Neuronal stem cell (in vitro differentiated cells): ENCODE data around the gene PDE5A.
"Not testable (repeated sequence)": the region's sequence is repeated elsewhere in the genome, so short reads cannot be mapped to it uniquely, and the experiment has no call there.

Source experiments
- DNase-seq: peaks from one replicate; pipeline ENCODE4 v3.0.0-alpha.2; 2013; ENCODE audit warnings: low spot score
- H2AFZ ChIP-seq: one replicate; pipeline ENCODE4 v1.6.1; 2013; ENCODE audit warnings: mild to moderate bottlenecking, low read length, inconsistent platforms
- H2AK5ac ChIP-seq: 2 replicates; pipeline ENCODE4 v1.6.1; 2013; ENCODE audit warnings: low read depth, mild to moderate bottlenecking, inconsistent platforms, low read length, moderate library complexity, mixed read lengths
- H2BK120ac ChIP-seq: 2 replicates; pipeline ENCODE4 v1.6.1; 2013; ENCODE audit warnings: low read depth, mild to moderate bottlenecking, inconsistent platforms, low read length, moderate library complexity, mixed read lengths
- H2BK12ac ChIP-seq: one replicate; pipeline ENCODE4 v1.6.1; 2013; ENCODE audit warnings: low read length, inconsistent platforms
- H2BK15ac ChIP-seq: 2 replicates; pipeline ENCODE4 v1.6.1; 2013; ENCODE audit warnings: mild to moderate bottlenecking, low read length, inconsistent platforms, mixed read lengths
- H2BK5ac ChIP-seq: one replicate; pipeline ENCODE4 v1.6.1; 2013; ENCODE audit warnings: inconsistent platforms, mild to moderate bottlenecking, low read length, moderate library complexity
- H3K14ac ChIP-seq: one replicate; pipeline ENCODE4 v1.6.1; 2013; ENCODE audit warnings: low read length, inconsistent platforms
- H3K18ac ChIP-seq: 2 replicates; pipeline ENCODE4 v1.6.1; 2013; ENCODE audit warnings: low read length, inconsistent platforms
- H3K23ac ChIP-seq: 2 replicates; pipeline ENCODE4 v1.6.1; 2013; ENCODE audit warnings: low read depth, mild to moderate bottlenecking, mixed read lengths, low read length, inconsistent platforms; ENCODE audit not compliant: poor library complexity
- H3K27ac ChIP-seq: replicated peaks from 3 replicates; pipeline ENCODE4 v1.5.1; 2013; ENCODE audit warnings: low read length, inconsistent platforms
- H3K27me3 ChIP-seq, 3 experiments: 2 replicates each; pipeline ENCODE4 v1.6.1; 2013; ENCODE audit warnings: low read length in 3 of 3, mild to moderate bottlenecking in 2 of 3, inconsistent platforms in 1 of 3, low read depth in 1 of 3, mixed read lengths in 1 of 3, moderate library complexity in 1 of 3; ENCODE audit not compliant: control insufficient read depth in 3 of 3, insufficient read depth in 3 of 3
- H3K36me3 ChIP-seq, 2 donors: replicated peaks in 1 of 2; 2 replicates each; pipeline ENCODE4 v1.6.1; 2013; ENCODE audit warnings: low read length in 2 of 2; ENCODE audit not compliant: control insufficient read depth in 2 of 2, insufficient read depth in 2 of 2
- H3K4ac ChIP-seq: 2 replicates; pipeline ENCODE4 v1.6.1; 2013; ENCODE audit warnings: inconsistent platforms, mild to moderate bottlenecking, low read length, moderate library complexity
- H3K4me1 ChIP-seq, 2 donors: 1 replicate in 1 of 2; 2 replicates in 1 of 2; pipeline ENCODE4 v1.6.1; 2013; ENCODE audit warnings: low read length in 2 of 2, low read depth in 1 of 2; ENCODE audit not compliant: control insufficient read depth in 2 of 2, insufficient read depth in 1 of 2
- H3K4me2 ChIP-seq: one replicate; pipeline ENCODE4 v1.6.1; 2013; ENCODE audit warnings: mild to moderate bottlenecking, low read length, inconsistent platforms; ENCODE audit not compliant: insufficient read depth, poor library complexity, severe bottlenecking
- H3K4me3 ChIP-seq, 2 donors: 2 replicates each; pipeline ENCODE4 v1.5.1; 2013; ENCODE audit warnings: low read length in 2 of 2, mild to moderate bottlenecking in 2 of 2, inconsistent platforms in 1 of 2, moderate library complexity in 1 of 2
- H3K79me1 ChIP-seq: one replicate; pipeline ENCODE4 v1.6.1; 2013; ENCODE audit warnings: low read depth, mild to moderate bottlenecking, inconsistent platforms, low read length, moderate library complexity
- H3K9ac ChIP-seq: one replicate; pipeline ENCODE4 v1.6.1; 2013; ENCODE audit warnings: mild to moderate bottlenecking, low read depth, low read length, inconsistent platforms; ENCODE audit not compliant: poor library complexity
- H3K9me3 ChIP-seq, 2 donors: replicated peaks in 1 of 2; 2 replicates each; pipeline versions ENCODE3 to v1.6.1; 2013; ENCODE audit warnings: low read length in 2 of 2, mild to moderate bottlenecking in 2 of 2, inconsistent platforms in 1 of 2, low read depth in 1 of 2, mixed read lengths in 1 of 2, moderate library complexity in 1 of 2; ENCODE audit not compliant: control insufficient read depth in 2 of 2, insufficient read depth in 1 of 2
- H4K8ac ChIP-seq: one replicate; pipeline ENCODE4 v1.6.1; 2013; ENCODE audit warnings: low read depth, mild to moderate bottlenecking, inconsistent platforms, low read length, moderate library complexity
- H4K91ac ChIP-seq: one replicate; pipeline ENCODE4 v1.6.1; 2013; ENCODE audit warnings: low read length, low read depth, mild to moderate bottlenecking, inconsistent platforms; ENCODE audit not compliant: poor library complexity
- WGBS, 2 donors: extraction: QIAGEN DNeasy Blood & Tissue Kit; methylation state at CpG; one replicate each; pipeline ENCODE4 v1.1.7; 2013; ENCODE audit warnings: missing lambda C conversion rate in 2 of 2, mixed read lengths in 1 of 2; ENCODE audit not compliant: insufficient read length in 2 of 2, insufficient replicate concordance in 1 of 2; ENCODE audit errors: extremely low coverage in 2 of 2; 5-methylcytosine and 5-hydroxymethylcytosine counted together

PDE5A gene

DNA sequence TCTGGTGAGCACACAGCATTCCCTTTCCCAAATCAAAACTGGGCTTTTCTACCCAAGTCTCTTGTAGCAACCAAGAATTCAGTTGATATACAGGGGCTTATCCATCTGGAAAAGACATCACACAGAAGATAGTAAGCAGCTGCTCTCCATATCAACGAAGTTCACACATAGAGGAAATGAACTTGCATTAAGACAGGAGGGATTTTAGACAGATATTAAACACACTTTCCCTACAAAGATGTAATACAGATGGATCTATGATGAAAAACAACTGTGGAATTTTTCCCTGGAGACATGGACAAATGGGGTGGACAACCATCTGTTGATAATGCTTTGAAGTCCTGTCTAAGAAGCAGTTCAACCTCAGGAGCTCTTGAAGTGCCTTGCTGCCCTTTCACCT is 9.8 kb upstream of the PDE5A start:
- Histone ChIP-seq H2BK12ac (no peak overlapping the region), H2AK5ac (no peak overlapping the region), H3K4me2 (no peak overlapping the region), H4K8ac (no peak overlapping the region), H3K36me3 (no peaks in the 10 kb centered on the region), H3K4me1 (no peaks in the 10 kb centered on the region), H3K79me1 (no peaks in the 10 kb centered on the region), H3K23ac (no peak overlapping the region), H3K4me3 (no peak overlapping the region), H3K27ac (no peak overlapping the region), H3K14ac (no peak overlapping the region), H3K9ac (no peak overlapping the region), H2BK120ac (no peak overlapping the region), H4K91ac (no peak overlapping the region), H3K4ac (no peak overlapping the region), H3K27me3 (peaks cover 0 to 9% (median 0%) of the 10 kb centered on the region in 3 experiments), H2BK15ac (no peak overlapping the region), H2AFZ (no peak overlapping the region), H3K9me3 (no peaks in the 10 kb centered on the region), H3K18ac (no peak overlapping the region), H2BK5ac (no peak overlapping the region)
- no CpG with 5 or more reads among the region's 1 CpG for WGBS, 2 donors
- no peak for DNase-seq

DNA sequence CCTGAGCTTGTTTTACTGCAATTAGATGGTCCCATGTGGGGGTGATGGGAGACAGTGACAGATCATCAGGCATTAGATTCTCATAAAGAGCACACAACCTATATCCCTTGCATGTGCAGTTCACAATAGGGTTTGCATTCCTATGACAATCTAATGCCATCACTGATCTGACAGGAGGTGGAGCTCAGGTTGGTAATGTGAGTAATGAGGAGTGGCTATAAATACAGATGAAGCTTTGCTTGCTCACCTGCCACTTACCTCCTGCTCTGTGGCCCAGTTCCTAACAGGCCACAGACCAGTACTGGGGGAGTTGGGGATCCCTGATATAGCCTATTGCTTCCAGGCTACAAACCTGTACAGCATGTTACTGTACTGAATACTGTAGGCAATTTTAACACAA is 8.2 kb upstream of the PDE5A start:
- not testable (repeated sequence) for H2AK5ac ChIP-seq, H3K9ac ChIP-seq, H3K4me2 ChIP-seq, H2BK12ac ChIP-seq, H3K14ac ChIP-seq, H2BK5ac ChIP-seq, H4K91ac ChIP-seq, H3K79me1 ChIP-seq, DNase-seq, H3K36me3 ChIP-seq, H2BK120ac ChIP-seq, H3K18ac ChIP-seq, H3K4ac ChIP-seq, H2AFZ ChIP-seq, H4K8ac ChIP-seq, H3K23ac ChIP-seq, H3K4me3 ChIP-seq, H3K9me3 ChIP-seq, H3K4me1 ChIP-seq, H2BK15ac ChIP-seq, H3K27me3 ChIP-seq, H3K27ac ChIP-seq

DNA sequence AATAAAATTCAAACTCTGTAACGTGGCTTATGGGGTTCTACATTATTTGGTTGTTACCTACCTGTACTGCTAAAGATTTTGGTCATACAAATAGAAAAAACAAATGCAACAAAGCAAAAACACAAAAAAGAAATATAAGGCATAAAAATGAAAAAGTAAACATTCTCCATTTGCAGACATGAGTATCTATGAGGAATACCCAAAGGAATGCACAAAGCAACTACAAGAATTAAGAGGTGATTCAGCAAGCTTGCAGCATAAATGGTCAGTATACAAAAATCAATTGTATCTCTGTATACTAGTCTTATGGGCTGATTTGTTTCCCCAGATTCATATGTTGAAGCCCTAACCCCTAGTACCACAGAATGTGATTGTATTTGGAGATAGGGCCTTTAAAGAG is 3.6 kb upstream of the PDE5A start:
- H3K4ac ChIP-seq: no peak overlapping the region

GRCh38 chr4:119629142-119629471 is 503 bp upstream of the PDE5A start:
- H4K8ac ChIP-seq: no peak overlapping the region
- H2AFZ ChIP-seq: peak overlapping the region; percentile 100
- peaks cover 2% of the 10 kb centered on the region for H3K79me1 ChIP-seq
- peaks cover 2 to 11% of the 10 kb centered on the region in 2 donors for H3K4me1 ChIP-seq
- no peak overlapping the region for H2BK5ac ChIP-seq
- H3K4me3 ChIP-seq: peak overlapping the region; percentile 67 to 79
- H3K4ac ChIP-seq: no peak overlapping the region
- no peak overlapping the region for H2BK15ac ChIP-seq
- H3K14ac ChIP-seq: no peak overlapping the region
- H2AK5ac ChIP-seq: no peak overlapping the region
- H4K91ac ChIP-seq: no peak overlapping the region
- no peak overlapping the region for H2BK12ac ChIP-seq
- H3K18ac ChIP-seq: no peak overlapping the region
- H3K9me3 ChIP-seq: no peaks in the 10 kb centered on the region
- no CpG with 5 or more reads among the region's 12 CpGs for WGBS, 2 donors
- peaks cover 0 to 7% (median 3%) of the 10 kb centered on the region in 3 experiments for H3K27me3 ChIP-seq
- peak overlapping the region; percentile 93 for H3K4me2 ChIP-seq
- no peak overlapping the region for H3K9ac ChIP-seq
- no peak overlapping the region for H3K27ac ChIP-seq
- DNase-seq: no peak
- H3K36me3 ChIP-seq: no peaks in the 10 kb centered on the region
- no peak overlapping the region for H3K23ac ChIP-seq
- H2BK120ac ChIP-seq: no peak overlapping the region

More for the DNA sequence above, 3.6 kb upstream of the PDE5A start:
- H4K8ac ChIP-seq: no peak overlapping the region
- no peak for DNase-seq
- H3K23ac ChIP-seq: no peak overlapping the region
- no peak overlapping the region for H2BK120ac ChIP-seq
- H2BK12ac ChIP-seq: no peak overlapping the region
- no peak overlapping the region for H3K14ac ChIP-seq
- H3K79me1 ChIP-seq: no peaks in the 10 kb centered on the region
- no peak overlapping the region for H2BK15ac ChIP-seq
- H4K91ac ChIP-seq: no peak overlapping the region
- H3K18ac ChIP-seq: no peak overlapping the region
- H3K36me3 ChIP-seq: no peaks in the 10 kb centered on the region
- H3K4me3 ChIP-seq: no peak overlapping the region
- H3K27ac ChIP-seq: no peak overlapping the region
- no peak overlapping the region for H3K4me2 ChIP-seq
- H3K27me3 ChIP-seq: peaks cover 0 to 3% (median 3%) of the 10 kb centered on the region in 3 experiments
- no peaks in the 10 kb centered on the region for H3K9me3 ChIP-seq
- H2AK5ac ChIP-seq: no peak overlapping the region
- no peak overlapping the region for H2AFZ ChIP-seq
- WGBS, 2 donors: no CpG with 5 or more reads among the region's 1 CpG
- no peak overlapping the region for H3K9ac ChIP-seq
- H2BK5ac ChIP-seq: no peak overlapping the region
- peaks cover 2 to 9% of the 10 kb centered on the region in 2 donors for H3K4me1 ChIP-seq
